Lower leg skin (tissue), 3 donors: ENCODE data around the gene LPCAT4.

ENCODE experiments used
- CTCF ChIP-seq, 3 donors: fragments of 450-650 bp; IDR thresholded peaks; one replicate each; pipeline ENCODE4 v1.5.1; 2016; ENCODE audit warnings: antibody characterized with exemption in 3 of 3, mild to moderate bottlenecking in 3 of 3, moderate library complexity in 2 of 3
- POLR2A ChIP-seq, 2 donors: fragments of 450-650 bp; IDR thresholded peaks; one replicate each; pipeline ENCODE4 v1.6.1; 2016 to 2017; ENCODE audit warnings: antibody characterized with exemption in 2 of 2, mild to moderate bottlenecking in 1 of 2, moderate library complexity in 1 of 2

- TF ChIP-seq CTCF (IDR thresholded peaks at IDR 0.05) (no peak), POLR2A (IDR thresholded peaks at IDR 0.05) (no peak)
Measured at GRCh38 chr15:34360298-34360697, 6.7 kb downstream of the LPCAT4 start.
